Keratinocyte (primary cell): ENCODE measurements around the gene NXNL2.
A peak's percentile ranks its signal among the peaks of the same experiment; 100 is the strongest.

ENCODE experiments used
- CTCF ChIP-seq, 3 experiments: IDR thresholded peaks in 1 of 3; conservative IDR thresholded peaks in 1 of 3; optimal IDR thresholded peaks in 1 of 3; 2 replicates in 2 of 3; 3 replicates in 1 of 3; pipeline versions ENCODE3 to v1.5.1; 2011; ENCODE audit warnings: low read length in 3 of 3, mild to moderate bottlenecking in 3 of 3, moderate library complexity in 2 of 3, control low read depth in 1 of 3, inconsistent platforms in 1 of 3; ENCODE audit not compliant: insufficient read depth in 2 of 3; ENCODE audit errors: extremely low read depth in 1 of 3
- EZH2 ChIP-seq: IDR thresholded peaks from one replicate; pipeline ENCODE4 v1.6.1; 2012; ENCODE audit warnings: inconsistent platforms, mild to moderate bottlenecking, low read length, moderate library complexity

DNA sequence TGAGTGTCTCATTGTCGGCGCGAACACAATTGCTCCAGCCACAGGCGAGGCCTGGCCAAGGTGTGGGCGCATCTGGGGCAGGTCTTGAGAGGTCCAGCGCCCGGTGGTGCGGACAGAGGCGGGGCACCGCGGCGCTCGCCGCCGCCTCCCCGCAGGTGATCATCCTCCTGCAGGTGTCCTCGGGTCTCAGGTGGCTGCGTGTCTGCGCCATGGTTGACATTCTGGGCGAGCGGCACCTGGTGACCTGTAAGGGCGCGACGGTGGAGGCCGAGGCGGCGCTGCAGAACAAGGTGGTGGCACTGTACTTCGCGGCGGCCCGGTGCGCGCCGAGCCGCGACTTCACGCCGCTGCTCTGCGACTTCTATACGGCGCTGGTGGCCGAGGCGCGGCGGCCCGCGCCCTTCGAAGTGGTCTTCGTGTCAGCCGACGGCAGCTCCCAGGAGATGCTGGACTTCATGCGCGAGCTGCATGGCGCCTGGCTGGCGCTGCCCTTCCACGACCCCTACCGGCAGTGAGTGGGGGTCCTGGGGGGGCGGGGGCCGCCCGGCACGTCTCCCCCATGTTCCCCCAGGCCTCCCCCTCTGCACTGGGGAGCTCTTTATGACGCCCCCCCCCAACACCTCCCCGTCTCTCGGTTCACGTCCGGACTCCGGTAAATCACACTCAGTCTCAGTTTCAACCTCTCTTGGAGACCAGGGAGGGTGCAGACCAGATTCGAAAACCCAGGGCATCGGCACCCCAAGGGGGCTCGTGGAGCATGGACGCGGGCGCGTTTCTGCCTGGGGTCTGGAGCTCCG lies 446 bp downstream of the NXNL2 start:
- TF ChIP-seq CTCF (optimal IDR thresholded peaks at IDR 0.05 in 1 of 3, IDR thresholded peaks at IDR 0.05 in 1 of 3, conservative IDR thresholded peaks at IDR 0.05 in 1 of 3; ENCODE audit: extremely low read depth in 1 of 3, insufficient read depth in 2 of 3, low read length in 3 of 3) (peak in 1 of 3 experiments; percentile 8), EZH2 (no peak)
